HG02588 (cell line): ENCODE measurements around the gene PHF1.
A peak's percentile ranks its signal among the peaks of the same experiment; 100 is the strongest.
"Not testable (repeated sequence)": the region's sequence is repeated elsewhere in the genome, so short reads cannot be mapped to it uniquely, and the experiment has no call there.

Experiments used
- ATAC-seq: cut with Tn5 transposase; IDR thresholded peaks from one replicate; pipeline ENCODE4 v1.9.1; 2021; ENCODE audit warnings: mild to moderate bottlenecking, moderate library complexity; ENCODE audit not compliant: unreplicated experiment

Gene PHF1

DNA sequence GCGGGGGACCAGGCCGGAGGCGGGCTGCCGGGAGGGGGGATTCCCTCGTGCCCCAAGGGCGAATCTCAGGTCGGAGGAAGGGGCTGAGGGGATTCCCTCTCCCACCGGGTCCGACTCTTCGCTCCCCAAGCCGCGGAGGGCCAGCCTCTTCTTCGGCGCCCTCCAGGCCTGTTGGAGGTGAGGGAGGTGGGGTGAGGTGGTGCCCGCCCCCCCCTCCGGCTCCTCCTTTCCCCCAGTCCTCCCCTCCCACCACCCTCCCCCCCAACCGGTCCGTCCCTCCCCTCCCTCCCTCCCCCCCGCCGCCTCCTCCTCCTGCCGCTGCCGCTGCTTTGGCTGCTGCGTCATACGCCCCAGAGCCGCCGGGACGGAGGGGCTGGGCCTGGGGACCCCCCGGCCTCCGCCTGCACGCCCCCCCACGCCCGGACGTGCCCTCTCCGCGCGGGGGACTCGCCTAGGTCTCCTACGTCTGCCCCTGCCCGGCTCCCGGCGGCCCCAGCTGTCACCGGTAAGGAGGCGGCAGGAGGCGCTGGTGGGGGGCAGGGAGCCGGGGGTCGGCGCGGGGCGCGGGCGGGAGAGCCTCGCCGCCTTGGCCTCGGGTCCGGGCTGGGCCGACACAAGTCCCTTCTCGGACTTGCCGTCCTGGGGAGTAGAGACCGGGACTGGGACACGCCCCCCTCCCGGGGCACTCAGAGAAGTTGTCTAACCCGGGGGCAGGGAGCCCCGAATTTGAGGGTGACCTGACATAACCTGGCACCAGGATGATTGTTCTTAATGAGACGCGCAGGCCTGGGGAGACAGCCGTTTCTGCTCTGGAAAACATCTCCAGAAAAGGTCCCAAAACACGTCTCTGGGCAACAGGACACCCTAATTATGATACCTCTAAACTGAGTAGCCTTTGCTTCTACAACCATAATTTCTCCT lies at the start of gene PHF1:
PHF1 (plus strand) TSS at position 304 of the 921 bp plus-strand sequence. CDS start 1,250 bp downstream, outside the sequence.
- ATAC-seq, result peak; percentile 31

GRCh38 chr6:33363486-33363885 lies 47.3 kb upstream of the PHF1 start:
- ATAC-seq, result not testable (repeated sequence)

GRCh38 chr6:33364475-33365205 lies 46.2 kb upstream of the PHF1 start:
- ATAC-seq, result not testable (repeated sequence)

DNA sequence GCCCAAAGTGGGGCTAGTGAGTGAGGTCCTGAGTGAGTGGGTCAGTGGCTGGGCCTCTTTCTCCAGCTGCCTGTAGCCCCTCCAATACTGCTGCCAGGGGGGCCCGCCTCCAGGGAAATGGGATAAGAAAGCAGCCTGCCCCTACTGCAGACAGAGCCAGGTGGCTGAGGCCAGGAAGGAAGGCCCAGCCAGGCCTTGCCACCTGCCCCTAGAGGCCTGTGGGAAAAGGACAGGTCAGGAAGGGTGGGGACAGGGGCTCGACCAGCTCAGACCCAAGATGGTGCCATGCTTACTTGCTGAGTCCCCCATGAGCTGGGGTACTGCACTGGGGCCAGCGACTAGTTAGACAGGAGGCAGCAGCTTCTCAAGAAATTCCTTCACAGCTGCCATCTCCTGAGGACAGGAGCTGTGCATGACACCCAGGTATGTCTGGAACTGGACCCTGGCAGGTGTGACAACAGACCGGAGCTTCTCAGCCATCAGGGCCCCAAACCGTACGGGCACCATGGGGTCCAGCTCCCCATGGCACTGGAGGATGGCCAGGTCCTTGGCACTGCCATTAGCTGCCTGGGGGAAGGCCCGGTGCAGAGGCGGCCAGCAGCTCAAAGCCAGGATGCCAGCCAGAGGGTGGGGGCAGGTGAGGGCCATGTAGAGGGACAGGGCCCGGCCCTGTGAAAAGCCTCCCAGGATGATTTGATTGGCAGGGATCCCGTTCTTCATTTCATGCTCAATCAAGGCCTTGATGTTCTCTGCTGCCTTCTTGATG lies 45.4 kb upstream of the PHF1 start:
- ATAC-seq, result not testable (repeated sequence)

GRCh38 chr6:33367009-33367714 lies 43.7 kb upstream of the PHF1 start:
- ATAC-seq, result no peak

DNA sequence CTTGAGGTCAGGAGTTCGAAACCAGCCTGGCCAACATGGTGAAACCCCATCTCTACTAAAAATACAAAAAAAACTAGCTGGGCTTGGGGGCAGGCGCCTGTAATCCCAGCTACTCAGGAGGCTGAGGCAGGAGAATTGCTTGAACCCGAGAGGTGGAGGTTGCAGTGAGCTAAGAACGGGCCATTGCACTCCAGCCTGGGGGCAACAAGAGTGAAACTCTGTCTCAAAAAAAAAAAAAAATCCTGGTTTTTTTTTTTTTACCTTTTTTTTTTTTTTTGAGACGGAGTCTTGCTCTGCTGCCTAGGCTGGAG lies 43.1 kb upstream of the PHF1 start:
- not testable (repeated sequence) for ATAC-seq

DNA sequence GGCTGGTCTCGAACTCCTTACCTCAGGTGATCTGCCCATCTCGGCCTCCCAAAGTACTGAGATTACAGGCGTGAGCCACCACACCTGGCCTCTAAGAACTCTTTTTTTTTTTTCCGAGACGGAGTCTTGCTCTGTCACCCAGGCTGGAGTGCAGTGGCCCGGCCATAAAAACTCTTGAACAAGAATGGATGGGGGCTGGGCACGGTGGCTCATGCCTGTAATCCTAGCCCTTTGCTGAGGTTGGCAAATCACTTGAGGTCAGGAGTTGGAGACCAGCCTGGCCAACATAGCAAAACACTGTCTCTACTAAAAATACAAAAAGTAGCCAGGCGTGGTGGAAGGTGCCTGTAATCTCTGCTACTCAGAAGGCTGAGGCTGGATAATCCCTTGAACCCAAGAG lies 38.9 kb upstream of the PHF1 start:
- ATAC-seq, result not testable (repeated sequence)

GRCh38 chr6:33372526-33373123 lies 38.2 kb upstream of the PHF1 start:
- ATAC-seq, result no peak

- ATAC-seq, result no peak
These were observed 36.6 kb upstream of the PHF1 start for GRCh38 chr6:33373960-33374910.

DNA sequence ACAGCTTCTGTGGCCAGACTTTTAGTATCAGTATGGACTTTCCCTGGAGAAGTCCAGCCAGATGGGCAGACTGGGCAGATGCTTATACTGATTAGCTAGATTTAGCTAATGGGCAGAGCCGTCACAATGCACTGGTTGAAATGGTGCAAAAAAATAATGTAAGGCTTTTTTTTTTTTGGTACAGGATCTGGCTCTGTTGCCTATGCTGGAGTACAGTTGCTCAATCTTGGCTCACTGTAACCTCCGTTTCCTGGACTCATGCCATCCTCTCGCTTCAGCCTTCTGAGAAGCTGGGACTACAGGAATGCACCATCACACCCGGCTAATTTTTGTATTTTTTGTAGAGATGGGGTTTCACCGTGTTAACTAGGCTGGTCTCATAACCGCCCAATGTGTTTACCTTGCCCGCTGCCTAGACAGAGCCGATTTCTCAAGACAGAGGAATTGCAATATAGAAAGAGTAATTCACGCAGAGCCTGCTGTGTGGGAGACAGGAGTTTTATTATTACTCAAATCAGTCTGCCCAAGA lies 35.6 kb upstream of the PHF1 start:
- ATAC-seq, result no peak

- ATAC-seq, result no peak
These were observed 33.6 kb upstream of the PHF1 start for GRCh38 chr6:33377171-33377570.

DNA sequence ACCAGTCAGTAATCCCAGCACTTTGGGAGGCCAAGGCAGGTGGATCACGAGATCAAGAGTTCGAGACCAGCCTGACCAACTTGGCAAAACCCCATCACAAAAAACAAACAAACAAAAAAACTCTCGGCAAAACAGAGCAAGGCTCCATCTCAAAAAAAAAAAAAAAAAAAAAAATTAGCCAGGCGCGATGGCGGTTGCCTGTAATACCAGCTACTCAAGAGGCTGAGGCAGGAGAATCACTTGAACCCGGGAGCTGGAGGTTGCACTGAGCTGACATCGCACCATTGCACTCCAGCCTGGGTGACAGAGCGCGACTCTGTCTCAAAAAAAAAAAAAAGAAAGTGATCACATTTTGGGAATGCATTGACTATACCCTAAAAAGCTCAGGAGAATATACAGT lies 31.6 kb upstream of the PHF1 start:
- ATAC-seq, result not testable (repeated sequence)

GRCh38 chr6:33380272-33380981 lies 30.4 kb upstream of the PHF1 start:
- ATAC-seq, result no peak

- no peak for ATAC-seq
These were observed 27.2 kb upstream of the PHF1 start for GRCh38 chr6:33383427-33384185.

GRCh38 chr6:33384581-33385020 lies 26.2 kb upstream of the PHF1 start:
- ATAC-seq, result no peak

DNA sequence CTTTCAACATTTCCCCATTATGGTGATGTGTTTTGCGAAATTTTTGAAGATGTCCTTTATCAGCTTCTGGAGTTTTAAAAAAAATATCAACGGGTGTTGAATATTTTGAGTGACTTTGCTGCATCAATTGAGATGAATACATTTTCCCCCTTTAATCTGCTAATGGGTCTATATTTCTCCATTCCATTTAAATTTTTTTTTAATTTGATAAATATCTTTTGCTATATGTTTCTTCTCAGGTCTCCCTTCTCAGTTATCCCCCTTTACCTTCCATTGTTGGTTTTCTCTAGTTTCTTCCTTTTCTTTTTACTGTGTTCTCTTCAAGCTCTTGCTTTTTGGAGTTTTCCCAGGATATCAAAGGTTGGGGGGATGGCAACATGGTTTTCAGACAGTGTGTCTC lies 20.6 kb upstream of the PHF1 start:
- ATAC-seq, result no peak

- ATAC-seq, result no peak
These were observed 20.0 kb upstream of the PHF1 start for GRCh38 chr6:33390767-33391277.
